ENCODE results near the gene TPT1.

Gene TPT1

GRCh38 chr13:45305079-45305478 is 35.9 kb downstream of the TPT1 start:
- Histone ChIP-seq H2AFZ (ENCODE audit: low read length) (no peak overlapping the region), H3K9me3 (ENCODE audit: low read length) (no peaks in the 10 kb centered on the region), H3K27ac (ENCODE audit: low read depth, low read length, poor library complexity, severe bottlenecking) (no peak overlapping the region), H3K4me1 (ENCODE audit: insufficient read depth, low read length, severe bottlenecking) (peaks cover 6% of the 10 kb centered on the region), H3K9ac (ENCODE audit: low read length) (no peak overlapping the region), H4K20me1 (ENCODE audit: insufficient read depth, low read length) (no peaks in the 10 kb centered on the region), H3K9me2 (ENCODE audit: low read depth, low read length) (no peaks in the 10 kb centered on the region), H3K4me2 (ENCODE audit: low read length) (no peak overlapping the region), H3K4me3 (ENCODE audit: low read depth, low read length, poor library complexity, severe bottlenecking) (no peak overlapping the region), H3F3A (ENCODE audit: insufficient read depth, low read length) (no peaks in the 10 kb centered on the region), H3K27me3 (ENCODE audit: insufficient read depth, low read length) (no peaks in the 10 kb centered on the region), H3K36me3 (ENCODE audit: insufficient read depth, low read length) (no peaks in the 10 kb centered on the region), H3K79me2 (ENCODE audit: insufficient read depth, low read length) (no peaks in the 10 kb centered on the region)
- TF ChIP-seq CTCF (IDR thresholded peaks at IDR 0.05; ENCODE audit: low read length) (no peak), EZH2 (IDR thresholded peaks at IDR 0.05; ENCODE audit: borderline replicate concordance, low read length) (no peak)

GRCh38 chr13:45303866-45304265 is 37.1 kb downstream of the TPT1 start:
- no peak overlapping the region for H3K9ac ChIP-seq (ENCODE audit: low read length)
- no peak overlapping the region for H3K4me2 ChIP-seq (ENCODE audit: low read length)
- no peak overlapping the region for H3K27ac ChIP-seq (ENCODE audit: low read depth, low read length, poor library complexity, severe bottlenecking)
- H3F3A ChIP-seq (ENCODE audit: insufficient read depth, low read length) = no peaks in the 10 kb centered on the region
- no peaks in the 10 kb centered on the region for H3K79me2 ChIP-seq (ENCODE audit: insufficient read depth, low read length)
- no peaks in the 10 kb centered on the region for H3K27me3 ChIP-seq (ENCODE audit: insufficient read depth, low read length)
- no peaks in the 10 kb centered on the region for H3K9me3 ChIP-seq (ENCODE audit: low read length)
- no peaks in the 10 kb centered on the region for H3K9me2 ChIP-seq (ENCODE audit: low read depth, low read length)
- H2AFZ ChIP-seq (ENCODE audit: low read length) = no peak overlapping the region
- no peaks in the 10 kb centered on the region for H4K20me1 ChIP-seq (ENCODE audit: insufficient read depth, low read length)
- no peak overlapping the region for H3K4me3 ChIP-seq (ENCODE audit: low read depth, low read length, poor library complexity, severe bottlenecking)
- H3K36me3 ChIP-seq (ENCODE audit: insufficient read depth, low read length) = no peaks in the 10 kb centered on the region
- TF ChIP-seq EZH2 (IDR thresholded peaks at IDR 0.05; ENCODE audit: borderline replicate concordance, low read length) = no peak
- no peak for TF ChIP-seq CTCF (IDR thresholded peaks at IDR 0.05; ENCODE audit: low read length)
- no peaks in the 10 kb centered on the region for H3K4me1 ChIP-seq (ENCODE audit: insufficient read depth, low read length, severe bottlenecking)

GRCh38 chr13:45303026-45303425 is 38.0 kb downstream of the TPT1 start:
- H3K4me3 ChIP-seq (ENCODE audit: low read depth, low read length, poor library complexity, severe bottlenecking) = no peak overlapping the region
- no peaks in the 10 kb centered on the region for H3K79me2 ChIP-seq (ENCODE audit: insufficient read depth, low read length)
- no peak for TF ChIP-seq CTCF (IDR thresholded peaks at IDR 0.05; ENCODE audit: low read length)
- no peak for TF ChIP-seq EZH2 (IDR thresholded peaks at IDR 0.05; ENCODE audit: borderline replicate concordance, low read length)
- H3F3A ChIP-seq (ENCODE audit: insufficient read depth, low read length) = no peaks in the 10 kb centered on the region
- no peaks in the 10 kb centered on the region for H4K20me1 ChIP-seq (ENCODE audit: insufficient read depth, low read length)
- H3K9ac ChIP-seq (ENCODE audit: low read length) = no peak overlapping the region
- no peaks in the 10 kb centered on the region for H3K36me3 ChIP-seq (ENCODE audit: insufficient read depth, low read length)
- H3K4me2 ChIP-seq (ENCODE audit: low read length) = no peak overlapping the region
- H2AFZ ChIP-seq (ENCODE audit: low read length) = no peak overlapping the region
- H3K27ac ChIP-seq (ENCODE audit: low read depth, low read length, poor library complexity, severe bottlenecking) = no peak overlapping the region
- H3K9me3 ChIP-seq (ENCODE audit: low read length) = no peaks in the 10 kb centered on the region
- peaks cover 4% of the 10 kb centered on the region for H3K4me1 ChIP-seq (ENCODE audit: insufficient read depth, low read length, severe bottlenecking)
- H3K27me3 ChIP-seq (ENCODE audit: insufficient read depth, low read length) = no peaks in the 10 kb centered on the region
- no peaks in the 10 kb centered on the region for H3K9me2 ChIP-seq (ENCODE audit: low read depth, low read length)
